ENCODE results near the gene WASL. TPM values are rescaled to one million over a fixed set of nuclear protein-coding genes. Genes with fewer than 3 reads are reported as not detected.
"Not testable (repeated sequence)": the region's sequence is repeated elsewhere in the genome, so short reads cannot be mapped to it uniquely, and the experiment has no call there.

The WASL gene
- total RNA-seq, 1 donor from 2014 or later: 30.4 TPM

DNA sequence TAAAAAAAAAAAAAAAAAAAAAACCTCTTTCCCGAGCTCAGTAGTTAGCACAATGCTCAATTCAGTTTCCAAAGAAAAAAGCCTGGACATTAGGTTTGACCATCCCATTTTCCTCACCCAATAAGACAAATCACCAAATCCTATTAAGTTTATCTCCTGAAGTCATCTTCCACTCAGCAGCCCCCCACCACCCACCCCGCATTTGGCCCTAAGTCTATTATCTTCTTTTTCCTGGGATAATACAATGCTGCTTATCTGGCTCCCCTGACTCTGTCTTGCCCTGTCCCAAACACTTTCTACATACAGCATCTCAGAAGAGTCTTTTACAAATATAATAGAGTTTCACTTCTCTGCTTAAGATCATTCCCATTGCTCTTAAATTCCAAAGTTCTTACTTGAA, 110.9 kb downstream of the WASL start:
- no peaks in the 10 kb centered on the region for H3K36me3 Mint-ChIP-seq (ENCODE audit: low read depth)
- H3K4me3 Mint-ChIP-seq: no peak overlapping the region
- H3K9me3 Mint-ChIP-seq: peaks cover 2% of the 10 kb centered on the region
- no peak for DNase-seq (ENCODE audit: low read depth, low spot score)
- H3K4me1 Mint-ChIP-seq: peaks cover 18% of the 10 kb centered on the region
- peaks cover 3% of the 10 kb centered on the region for H3K27me3 Mint-ChIP-seq (ENCODE audit: low read depth)
- H3K27ac Mint-ChIP-seq (ENCODE audit: unreplicated experiment): no peak overlapping the region
- TF ChIP-seq, protein P1, sequence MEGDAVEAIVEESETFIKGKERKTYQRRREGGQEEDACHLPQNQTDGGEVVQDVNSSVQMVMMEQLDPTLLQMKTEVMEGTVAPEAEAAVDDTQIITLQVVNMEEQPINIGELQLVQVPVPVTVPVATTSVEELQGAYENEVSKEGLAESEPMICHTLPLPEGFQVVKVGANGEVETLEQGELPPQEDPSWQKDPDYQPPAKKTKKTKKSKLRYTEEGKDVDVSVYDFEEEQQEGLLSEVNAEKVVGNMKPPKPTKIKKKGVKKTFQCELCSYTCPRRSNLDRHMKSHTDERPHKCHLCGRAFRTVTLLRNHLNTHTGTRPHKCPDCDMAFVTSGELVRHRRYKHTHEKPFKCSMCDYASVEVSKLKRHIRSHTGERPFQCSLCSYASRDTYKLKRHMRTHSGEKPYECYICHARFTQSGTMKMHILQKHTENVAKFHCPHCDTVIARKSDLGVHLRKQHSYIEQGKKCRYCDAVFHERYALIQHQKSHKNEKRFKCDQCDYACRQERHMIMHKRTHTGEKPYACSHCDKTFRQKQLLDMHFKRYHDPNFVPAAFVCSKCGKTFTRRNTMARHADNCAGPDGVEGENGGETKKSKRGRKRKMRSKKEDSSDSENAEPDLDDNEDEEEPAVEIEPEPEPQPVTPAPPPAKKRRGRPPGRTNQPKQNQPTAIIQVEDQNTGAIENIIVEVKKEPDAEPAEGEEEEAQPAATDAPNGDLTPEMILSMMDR (conservative IDR thresholded peaks at IDR 0.05): no peak

DNA sequence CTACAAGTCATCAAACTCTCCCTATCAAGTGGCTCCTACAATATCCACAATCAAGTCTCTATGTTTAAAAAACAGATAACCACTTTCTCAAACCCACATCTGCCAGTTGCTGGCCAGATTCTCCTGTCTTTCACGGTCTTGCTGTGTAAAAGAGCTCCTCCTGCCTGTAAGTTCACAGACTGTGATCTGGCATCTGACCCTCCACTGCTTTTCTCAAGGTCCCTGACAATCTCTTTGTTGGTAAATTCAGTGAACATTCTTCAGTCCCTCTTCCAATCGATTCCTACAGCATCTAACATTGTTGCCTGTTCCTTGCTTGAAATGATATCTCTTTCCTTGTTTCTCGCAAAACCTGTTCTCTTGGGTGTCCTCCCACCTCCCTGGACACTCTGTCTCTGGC, 111.6 kb downstream of the WASL start:
- no peak for DNase-seq (ENCODE audit: low read depth, low spot score)
- Mint-ChIP-seq H3K27me3 (ENCODE audit: low read depth) (peaks cover 3% of the 10 kb centered on the region), H3K4me1 (peaks cover 17% of the 10 kb centered on the region), H3K4me3 (no peak overlapping the region), H3K9me3 (peaks cover 2% of the 10 kb centered on the region), H3K36me3 (ENCODE audit: low read depth) (no peaks in the 10 kb centered on the region), H3K27ac (ENCODE audit: unreplicated experiment) (peak overlapping the region; percentile 1)
- TF ChIP-seq, protein P1 (conservative IDR thresholded peaks at IDR 0.05): peak; percentile 15

DNA sequence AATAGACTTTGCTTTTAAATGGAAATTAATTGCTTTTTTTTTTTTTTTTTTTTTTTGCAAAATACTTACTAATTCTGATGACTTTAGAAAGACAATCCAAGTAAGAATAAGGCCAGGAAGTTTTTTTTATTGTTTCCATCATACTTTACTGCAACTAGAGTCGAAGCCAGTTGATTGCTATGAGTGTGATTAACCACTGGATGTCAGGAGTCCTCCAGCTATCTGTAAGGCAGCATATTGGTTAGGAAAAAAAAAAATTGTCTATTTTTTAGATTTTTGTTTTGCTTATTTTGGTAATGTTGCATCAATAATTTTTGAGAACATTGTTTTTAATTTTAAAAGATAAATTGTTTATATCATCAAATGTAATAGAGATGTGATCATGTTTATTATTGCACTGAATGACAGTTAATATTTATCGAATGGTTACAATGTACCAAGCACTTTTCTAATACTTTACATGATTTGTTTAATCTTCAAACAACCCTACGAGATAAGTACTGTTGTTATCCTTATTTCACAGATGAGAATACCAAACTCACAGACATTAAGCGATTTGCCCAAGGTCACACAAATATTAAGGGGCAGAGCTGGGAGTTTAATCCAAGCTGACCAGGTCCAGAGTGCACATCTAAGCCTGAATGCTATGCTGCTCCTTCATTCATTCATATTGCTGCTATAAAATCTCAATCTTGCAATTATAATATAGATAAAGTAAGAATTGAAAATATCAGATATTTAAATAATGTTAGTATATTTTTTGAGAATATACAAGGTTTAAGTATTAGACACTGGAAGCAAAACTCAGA, 113.0 kb downstream of the WASL start:
- Mint-ChIP-seq H3K27me3 (ENCODE audit: low read depth) (peaks cover 3% of the 10 kb centered on the region), H3K9me3 (no peaks in the 10 kb centered on the region), H3K4me3 (no peak overlapping the region), H3K36me3 (ENCODE audit: low read depth) (no peaks in the 10 kb centered on the region), H3K27ac (ENCODE audit: unreplicated experiment) (no peak overlapping the region), H3K4me1 (peaks cover 17% of the 10 kb centered on the region)
- TF ChIP-seq, protein P1 (conservative IDR thresholded peaks at IDR 0.05): peak; percentile 78
- no peak for DNase-seq (ENCODE audit: low read depth, low spot score)

DNA sequence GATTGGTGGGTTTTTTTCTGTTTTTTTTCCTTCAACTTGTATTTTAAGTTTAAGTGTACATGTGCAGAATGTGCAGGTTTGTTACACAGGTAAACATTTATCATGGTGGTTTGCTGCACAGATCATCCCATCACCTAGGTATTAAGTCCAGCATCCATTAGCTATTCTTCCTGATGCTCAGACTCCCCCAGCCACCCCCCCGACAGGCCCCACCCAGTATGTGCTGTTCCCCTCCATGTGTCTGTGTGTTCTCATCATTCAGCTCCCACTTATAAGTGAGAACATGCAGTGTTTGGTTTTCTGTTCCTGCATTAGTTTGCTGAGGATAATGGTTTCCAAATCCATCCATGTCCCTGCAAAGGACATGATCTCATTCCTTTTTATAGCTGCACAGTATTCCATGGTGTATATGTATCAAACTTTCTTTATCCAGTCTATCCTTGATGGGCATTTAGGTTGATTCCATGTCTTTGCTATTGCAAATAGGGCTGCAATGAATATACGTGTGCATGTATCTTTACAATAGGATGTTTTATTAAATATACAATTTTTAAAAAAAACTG, 114.7 kb downstream of the WASL start:
- H3K27me3 Mint-ChIP-seq (ENCODE audit: low read depth); DNase-seq (ENCODE audit: low read depth, low spot score); H3K9me3 Mint-ChIP-seq; H3K27ac Mint-ChIP-seq (ENCODE audit: unreplicated experiment); H3K4me3 Mint-ChIP-seq; H3K36me3 Mint-ChIP-seq (ENCODE audit: low read depth): not testable (repeated sequence)
- H3K4me1 Mint-ChIP-seq: peaks cover 17% of the 10 kb centered on the region

DNA sequence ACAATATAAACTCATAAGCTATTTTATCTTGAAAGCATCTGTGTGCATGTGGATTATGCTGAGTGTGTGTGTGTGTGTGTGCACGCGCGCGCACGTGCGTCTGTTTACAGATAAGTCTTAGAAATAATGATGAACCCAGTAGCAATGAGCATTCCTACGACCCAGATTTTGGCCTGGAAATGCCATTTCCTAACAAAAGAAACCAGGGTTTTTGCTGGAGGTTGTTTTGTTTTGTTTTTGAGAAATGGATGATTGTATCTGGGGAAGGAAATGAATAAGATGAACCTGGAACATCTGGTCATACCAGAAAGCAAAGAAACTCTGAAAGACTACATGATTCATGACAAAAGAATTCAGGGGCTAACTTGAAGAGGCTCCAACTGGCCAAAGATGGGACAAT, 115.2 kb downstream of the WASL start:
- Mint-ChIP-seq H3K27me3 (ENCODE audit: low read depth) (peaks cover 3% of the 10 kb centered on the region), H3K27ac (ENCODE audit: unreplicated experiment) (no peak overlapping the region), H3K9me3 (no peaks in the 10 kb centered on the region), H3K36me3 (ENCODE audit: low read depth) (no peaks in the 10 kb centered on the region), H3K4me3 (no peak overlapping the region), H3K4me1 (peaks cover 14% of the 10 kb centered on the region)
- TF ChIP-seq, protein P1 (conservative IDR thresholded peaks at IDR 0.05): no peak
- DNase-seq (ENCODE audit: low read depth, low spot score): no peak

DNA sequence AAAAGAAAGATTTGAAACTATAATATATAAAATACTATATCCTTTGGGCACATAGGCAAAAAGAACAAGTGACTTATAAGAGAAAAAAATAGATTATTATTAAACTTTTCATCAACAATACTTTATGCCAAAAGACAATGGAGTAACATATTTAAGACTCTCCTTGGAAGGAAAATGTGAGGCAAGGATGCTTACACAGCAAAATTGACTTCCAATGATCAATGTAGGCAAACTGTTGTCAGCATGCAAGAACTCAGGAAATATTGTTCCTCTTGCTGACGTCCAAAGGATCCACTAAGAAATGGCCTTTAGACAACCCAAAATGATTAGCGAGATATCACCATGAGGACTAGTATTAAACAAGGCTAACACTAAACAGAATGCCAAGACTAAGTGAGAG, 116.0 kb downstream of the WASL start:
- H3K9me3 Mint-ChIP-seq: no peaks in the 10 kb centered on the region
- H3K36me3 Mint-ChIP-seq (ENCODE audit: low read depth): no peaks in the 10 kb centered on the region
- H3K27me3 Mint-ChIP-seq (ENCODE audit: low read depth): no peaks in the 10 kb centered on the region
- TF ChIP-seq, protein P1 (conservative IDR thresholded peaks at IDR 0.05): no peak
- DNase-seq (ENCODE audit: low read depth, low spot score): no peak
- no peak overlapping the region for H3K4me3 Mint-ChIP-seq
- H3K4me1 Mint-ChIP-seq: peaks cover 8% of the 10 kb centered on the region
- H3K27ac Mint-ChIP-seq (ENCODE audit: unreplicated experiment): no peak overlapping the region
